Testis (tissue), 3 donors: Measurements from ENCODE around the gene MCAT. TPM values are rescaled to one million over a fixed set of nuclear protein-coding genes. Genes with fewer than 3 reads are reported as not detected.
"Not testable (repeated sequence)": the region's sequence is repeated elsewhere in the genome, so short reads cannot be mapped to it uniquely, and the experiment has no call there.

ENCODE experiments used
- DNase-seq: peaks from one replicate; pipeline ENCODE4 v3.0.0-alpha.2; 2019
- H3K27ac ChIP-seq, 2 donors: fragments of 200-600 bp; sonication (generic); one replicate each; pipeline ENCODE4 v1.5.1; 2019
- H3K27me3 ChIP-seq: fragments of 200-600 bp; sonication (generic); one replicate; pipeline ENCODE4 v1.5.1; 2019
- H3K36me3 ChIP-seq: fragments of 200-600 bp; sonication (generic); one replicate; pipeline ENCODE4 v1.5.1; 2017; ENCODE audit warnings: low read depth; ENCODE audit errors: missing control alignments
- H3K4me1 ChIP-seq: fragments of 200-600 bp; sonication (generic); one replicate; pipeline ENCODE4 v1.5.1; 2019
- H3K4me3 ChIP-seq, 2 donors: fragments of 200-600 bp; sonication (generic); one replicate each; pipeline ENCODE4 v1.5.1; 2017 to 2019
- H3K9me3 ChIP-seq: fragments of 200-600 bp; sonication (generic); one replicate; pipeline ENCODE4 v1.5.1; 2017
- POLR2A ChIP-seq: fragments of 450-650 bp; IDR thresholded peaks from one replicate; pipeline ENCODE4 v1.6.1; 2017; ENCODE audit warnings: antibody characterized with exemption, mild to moderate bottlenecking, moderate library complexity
- WGBS, 2 donors: methylation state at CpG; one replicate each; pipeline ENCODE4 v1.1.5; 2018; 5-methylcytosine and 5-hydroxymethylcytosine counted together
- intact Hi-C: fragments of 100-400 bp; cut with DNase I; formaldehyde crosslinking; loops from one replicate; pipeline ENCODE4 v1.15.1; 2023; ENCODE audit warnings: low total_unique reads
- polyA plus RNA-seq: library from polyadenylated mRNA; stranded (reverse); fragments of 350-450 nt; fragmentation: Illumina TruSeq; extraction: RNeasy Lipid Tissue Mini Kit (QIAGEN cat#74804); gene quantifications from one replicate; pipeline ENCODE4 v1.2.3, GENCODE V29; 2014; ENCODE audit warnings: low read depth, low replicate concordance; ENCODE audit not compliant: insufficient read depth
- total RNA-seq, 2 donors: library from RNA; depleted of rRNA; stranded (reverse); fragments of >200 nt; gene quantifications; one replicate each; pipeline ENCODE4 v1.2.3, GENCODE V29; 2016
- TF ChIP-seq, protein P1 (sequence below), 3 experiments: fragments of 450-650 bp in 2 of 3; fragments of 200-600 bp in 1 of 3; sonication (generic) in 1 of 3; IDR thresholded peaks; one replicate each; pipeline ENCODE4 v1.5.1; 2016 to 2019; ENCODE audit warnings: antibody characterized with exemption in 3 of 3, mild to moderate bottlenecking in 2 of 3, moderate library complexity in 1 of 3

MCAT gene
- total and polyA plus RNA-seq, 3 donors from 2014 or later, result 25.4 to 46.5 (median 43.1) TPM

GRCh38 chr22:43109921-43110443 is 33.2 kb downstream of the MCAT start:
- DNase-seq, result no peak
- no peaks in the 10 kb centered on the region for H3K36me3 ChIP-seq
- peak overlapping the region; percentile 57 to 59 for H3K4me3 ChIP-seq
- intact Hi-C loops, result no loop called here
- H3K4me1 ChIP-seq, result peaks cover 5% of the 10 kb centered on the region
- H3K27ac ChIP-seq, result no peak overlapping the region
- 1 to 11% methylated on average over 11 to 23 of the region's 32 CpGs for WGBS, 2 donors
- no peaks in the 10 kb centered on the region for H3K9me3 ChIP-seq
- no peaks in the 10 kb centered on the region for H3K27me3 ChIP-seq
- TF ChIP-seq, protein P1, sequence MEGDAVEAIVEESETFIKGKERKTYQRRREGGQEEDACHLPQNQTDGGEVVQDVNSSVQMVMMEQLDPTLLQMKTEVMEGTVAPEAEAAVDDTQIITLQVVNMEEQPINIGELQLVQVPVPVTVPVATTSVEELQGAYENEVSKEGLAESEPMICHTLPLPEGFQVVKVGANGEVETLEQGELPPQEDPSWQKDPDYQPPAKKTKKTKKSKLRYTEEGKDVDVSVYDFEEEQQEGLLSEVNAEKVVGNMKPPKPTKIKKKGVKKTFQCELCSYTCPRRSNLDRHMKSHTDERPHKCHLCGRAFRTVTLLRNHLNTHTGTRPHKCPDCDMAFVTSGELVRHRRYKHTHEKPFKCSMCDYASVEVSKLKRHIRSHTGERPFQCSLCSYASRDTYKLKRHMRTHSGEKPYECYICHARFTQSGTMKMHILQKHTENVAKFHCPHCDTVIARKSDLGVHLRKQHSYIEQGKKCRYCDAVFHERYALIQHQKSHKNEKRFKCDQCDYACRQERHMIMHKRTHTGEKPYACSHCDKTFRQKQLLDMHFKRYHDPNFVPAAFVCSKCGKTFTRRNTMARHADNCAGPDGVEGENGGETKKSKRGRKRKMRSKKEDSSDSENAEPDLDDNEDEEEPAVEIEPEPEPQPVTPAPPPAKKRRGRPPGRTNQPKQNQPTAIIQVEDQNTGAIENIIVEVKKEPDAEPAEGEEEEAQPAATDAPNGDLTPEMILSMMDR (IDR thresholded peaks at IDR 0.05), result no peak
- TF ChIP-seq POLR2A, result no peak

DNA sequence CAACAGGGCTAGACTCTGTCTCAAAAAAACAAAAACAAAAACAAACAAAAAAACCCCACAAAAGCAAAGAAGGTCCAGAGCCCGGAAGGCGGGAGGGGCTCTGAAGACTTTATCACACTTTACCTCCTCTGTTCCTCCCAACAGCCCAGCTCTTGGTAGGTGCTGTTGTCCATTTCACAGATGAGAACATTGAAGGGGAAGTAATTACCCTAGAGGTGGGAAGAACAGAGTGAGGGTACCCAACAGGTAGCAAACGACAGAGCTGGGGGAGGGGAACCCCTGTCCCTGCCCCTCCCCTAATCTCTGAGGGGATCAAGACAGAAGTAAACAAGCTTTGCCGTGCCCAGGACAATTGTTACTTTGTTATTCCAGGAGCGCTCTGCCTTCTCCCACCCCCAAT is 33.7 kb downstream of the MCAT start:
- no peak for TF ChIP-seq POLR2A
- TF ChIP-seq, protein P1 (IDR thresholded peaks at IDR 0.05), result no peak
- intact Hi-C loops, result no loop called here
- no peak for DNase-seq
- peak overlapping the region in 1 of 2 donors; percentile 59 for H3K4me3 ChIP-seq
- H3K27me3 ChIP-seq, result no peaks in the 10 kb centered on the region
- no peak overlapping the region for H3K27ac ChIP-seq
- H3K4me1 ChIP-seq, result peaks cover 5% of the 10 kb centered on the region
- WGBS, 2 donors, result 49 to 50% methylated on average over 5 of the region's 5 CpGs
- no peaks in the 10 kb centered on the region for H3K9me3 ChIP-seq
- no peaks in the 10 kb centered on the region for H3K36me3 ChIP-seq

GRCh38 chr22:43106302-43106701 is 36.9 kb downstream of the MCAT start:
- H3K27ac ChIP-seq, result no peak overlapping the region
- TF ChIP-seq, protein P1 (IDR thresholded peaks at IDR 0.05), result no peak
- no peak for TF ChIP-seq POLR2A
- no peaks in the 10 kb centered on the region for H3K9me3 ChIP-seq
- intact Hi-C loops, result no loop called here
- DNase-seq, result no peak
- H3K4me1 ChIP-seq, result peaks cover 11% of the 10 kb centered on the region
- H3K36me3 ChIP-seq, result no peaks in the 10 kb centered on the region
- no peaks in the 10 kb centered on the region for H3K27me3 ChIP-seq
- WGBS, 2 donors, result 85 to 91% methylated on average over 8 of the region's 8 CpGs
- no peak overlapping the region for H3K4me3 ChIP-seq

DNA sequence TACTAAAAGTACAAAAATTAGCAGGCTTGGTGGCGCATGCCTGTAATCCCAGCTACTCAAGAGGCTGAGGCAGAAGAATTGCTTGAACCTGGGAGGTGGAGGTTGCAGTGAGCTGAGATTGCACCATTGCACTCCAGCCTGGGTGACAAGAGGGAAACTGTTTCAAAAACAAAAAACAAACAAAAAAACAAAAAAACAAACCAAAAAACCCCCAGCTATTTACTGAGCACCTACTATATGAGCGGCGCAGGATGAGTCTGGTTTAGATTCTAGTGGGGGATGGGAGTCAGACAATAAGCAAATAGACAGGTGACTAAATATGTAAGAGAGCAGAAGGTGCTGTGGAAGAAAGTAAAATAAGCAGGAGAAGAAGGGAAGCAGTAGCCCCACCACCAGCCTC is 38.2 kb downstream of the MCAT start:
- H3K27ac ChIP-seq, H3K27me3 ChIP-seq, intact Hi-C loops, H3K36me3 ChIP-seq, H3K4me3 ChIP-seq, DNase-seq, H3K9me3 ChIP-seq: not testable (repeated sequence)
- 91 to 98% methylated on average over 3 of the region's 3 CpGs for WGBS, 2 donors
- peaks cover 14% of the 10 kb centered on the region for H3K4me1 ChIP-seq

DNA sequence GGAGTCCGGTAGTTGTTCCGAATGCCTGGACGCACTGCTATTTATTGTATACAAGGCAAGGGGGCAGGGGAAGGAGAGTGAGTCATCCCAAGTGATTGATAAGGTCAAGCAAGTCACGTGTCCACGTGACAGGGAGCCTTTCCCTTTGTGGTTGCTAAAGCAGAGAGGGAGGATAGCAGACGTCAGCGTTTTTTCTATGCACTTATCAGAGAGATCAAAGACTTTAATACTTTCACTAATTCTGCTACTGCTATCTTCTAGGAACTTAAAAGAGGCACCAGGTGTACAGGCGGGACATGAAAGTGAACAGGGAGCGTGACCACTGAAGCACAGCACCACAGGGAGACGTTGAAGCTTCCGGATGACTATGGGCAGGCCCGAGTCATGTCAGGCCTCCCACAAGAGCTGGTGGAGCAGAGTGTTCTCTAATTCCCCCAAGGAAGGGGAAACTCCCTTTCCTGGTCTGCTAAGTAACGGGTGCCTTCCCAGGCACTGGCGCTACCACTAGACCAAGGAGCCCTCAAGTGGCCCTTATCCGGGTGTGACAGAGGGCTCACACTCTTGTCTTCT is 39.1 kb downstream of the MCAT start:
- DNase-seq, result peak; percentile 75
- H3K27me3 ChIP-seq, H3K9me3 ChIP-seq, H3K4me3 ChIP-seq, H3K36me3 ChIP-seq, intact Hi-C loops: not testable (repeated sequence)
- WGBS, 2 donors, result 55 to 69% methylated on average over 15 of the region's 15 CpGs
- H3K4me1 ChIP-seq, result peaks cover 14% of the 10 kb centered on the region
- H3K27ac ChIP-seq, result peak overlapping the region in 1 of 2 donors; percentile 52

DNA sequence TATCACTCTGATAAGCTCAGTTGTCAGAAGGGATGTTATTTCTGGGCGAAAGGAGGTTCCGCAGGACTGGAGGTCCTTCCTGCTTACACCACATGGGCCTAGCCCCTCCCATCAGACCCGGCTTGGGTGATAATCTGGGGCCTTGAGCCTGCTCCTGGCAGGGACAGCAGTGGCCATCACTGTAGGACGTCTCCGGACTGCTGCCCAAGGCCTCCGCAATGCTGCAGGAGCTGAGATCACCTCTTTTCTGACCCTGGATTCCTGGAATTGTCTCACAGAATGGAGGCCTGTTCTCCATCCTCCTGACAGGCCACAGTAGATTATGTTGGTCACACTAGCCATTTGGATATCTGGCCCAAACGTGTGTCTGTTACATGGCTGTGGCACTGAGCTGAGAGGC is 41.9 kb downstream of the MCAT start:
- DNase-seq, result peak; percentile 59
- no peaks in the 10 kb centered on the region for H3K36me3 ChIP-seq
- no peaks in the 10 kb centered on the region for H3K9me3 ChIP-seq
- no peak overlapping the region for H3K4me3 ChIP-seq
- TF ChIP-seq, protein P1 (IDR thresholded peaks at IDR 0.05), result no peak
- no peak for TF ChIP-seq POLR2A
- intact Hi-C loops, result no loop called here
- peak overlapping the region in 1 of 2 donors; percentile 30 for H3K27ac ChIP-seq
- H3K4me1 ChIP-seq, result peaks cover 14% of the 10 kb centered on the region
- H3K27me3 ChIP-seq, result no peaks in the 10 kb centered on the region
- WGBS, 2 donors, result 25 to 61% methylated on average over 7 of the region's 7 CpGs
